ENCODE results near the gene PTBP1.
"Not testable (repeated sequence)": the region's sequence is repeated elsewhere in the genome, so short reads cannot be mapped to it uniquely, and the experiment has no call there.

PTBP1 gene

DNA sequence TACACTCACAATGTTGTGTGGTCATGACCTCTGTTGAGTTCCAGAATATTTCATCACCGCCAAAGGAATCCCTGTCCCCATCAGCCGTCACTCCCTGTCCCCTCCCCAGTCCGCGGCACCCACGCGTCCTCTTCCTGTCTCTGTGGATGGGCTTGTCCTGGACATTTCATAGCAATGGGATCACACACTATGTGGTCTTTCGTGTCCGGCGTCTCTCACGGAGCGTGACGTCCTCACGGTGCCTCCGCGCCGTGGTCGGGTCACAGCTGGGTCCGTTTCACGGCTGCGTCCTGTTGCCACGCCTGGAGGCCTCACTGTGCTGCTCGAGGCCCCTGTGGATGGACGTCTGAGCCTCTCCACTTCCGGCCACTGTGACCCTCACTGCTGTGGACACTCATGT, 37.0 kb downstream of the PTBP1 start:
- DNase-seq: no peak

DNA sequence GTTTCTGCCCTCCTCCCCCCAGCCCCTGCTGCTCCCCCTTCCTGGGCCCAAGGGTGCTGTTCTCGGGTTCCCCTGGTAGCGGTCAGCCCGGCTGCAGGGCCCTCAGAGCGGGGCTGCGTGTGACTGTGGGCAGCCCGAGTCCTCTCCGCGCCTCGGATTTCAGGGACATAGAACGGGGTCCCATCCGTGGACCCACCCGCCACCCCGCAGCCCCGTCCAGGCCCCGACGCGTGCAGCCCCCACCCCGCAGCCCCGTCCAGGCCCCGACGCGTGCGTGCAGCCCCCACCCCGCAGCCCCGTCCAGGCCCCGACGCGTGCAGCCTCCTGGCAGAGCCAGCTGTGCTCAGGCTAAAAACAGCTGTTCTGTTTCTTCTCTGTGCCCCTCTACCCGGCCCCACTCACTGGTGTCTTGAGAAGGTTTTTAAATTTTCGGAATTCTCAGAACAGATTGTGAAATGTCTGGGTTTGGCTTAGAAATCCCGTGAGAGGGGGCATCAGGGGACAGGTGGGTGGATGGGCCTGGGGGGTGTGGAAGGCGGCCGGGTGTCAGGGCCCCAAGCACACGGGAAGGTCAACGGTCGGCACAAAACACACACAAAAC, 38.1 kb downstream of the PTBP1 start:
- no peak for DNase-seq

DNA sequence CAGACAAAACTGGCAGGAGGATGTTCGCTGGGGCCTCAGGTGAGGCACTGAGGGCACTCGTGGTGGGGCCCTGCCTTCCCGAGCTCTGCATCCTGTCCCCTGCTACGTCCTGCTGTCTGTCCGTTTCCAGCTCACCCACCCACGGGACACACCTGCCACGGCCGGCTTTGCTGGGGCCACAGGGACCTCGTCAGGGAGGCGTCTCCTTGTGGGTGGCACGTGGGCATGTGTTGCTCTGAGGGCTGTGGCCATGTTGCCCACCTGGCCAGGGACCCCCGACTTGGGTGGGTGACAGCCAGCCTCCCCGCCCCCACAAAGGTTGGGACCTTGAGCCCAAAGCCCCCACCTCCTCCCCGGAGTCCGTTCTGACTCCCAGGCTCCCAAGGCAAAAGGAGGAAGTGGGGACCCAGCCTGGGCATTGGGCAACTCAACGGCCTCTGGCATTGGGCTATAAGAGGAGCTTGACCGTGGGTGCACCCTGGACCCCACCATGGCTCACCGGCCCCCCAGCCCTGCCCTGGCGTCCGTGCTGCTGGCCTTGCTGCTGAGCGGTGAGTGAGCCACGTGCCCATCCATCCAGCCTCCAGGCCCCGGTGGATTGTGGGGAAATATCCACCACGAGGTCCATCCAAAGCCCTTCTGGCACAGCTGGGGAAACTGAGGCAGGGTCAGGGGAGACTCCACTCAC, 43.4 kb downstream of the PTBP1 start, which contains the start of gene PRTN3:
Gene PRTN3 (plus strand): TSS at position 481 of the 688 bp plus-strand sequence. CDS start 10 bp downstream, at position 491.
- no peak for DNase-seq

DNA sequence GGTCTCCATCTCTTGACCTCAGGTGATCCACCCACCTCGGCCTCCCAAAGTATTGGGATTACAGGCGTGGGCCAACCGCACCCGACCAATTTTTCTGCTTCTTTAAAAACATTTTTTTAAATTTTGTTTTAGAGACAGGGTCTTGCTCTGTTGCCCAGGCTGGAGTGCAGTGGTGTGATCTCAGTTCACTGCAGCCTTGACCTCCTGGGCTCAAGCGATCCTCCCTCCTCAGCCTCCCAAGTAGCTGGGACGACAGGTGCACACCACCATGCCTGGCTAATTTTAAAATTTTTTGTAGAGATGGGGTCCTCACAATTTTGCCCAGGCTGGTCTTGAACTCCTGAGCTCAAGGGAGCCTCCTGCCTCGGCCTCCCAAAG, 45.5 kb downstream of the PTBP1 start:
- DNase-seq: not testable (repeated sequence)

DNA sequence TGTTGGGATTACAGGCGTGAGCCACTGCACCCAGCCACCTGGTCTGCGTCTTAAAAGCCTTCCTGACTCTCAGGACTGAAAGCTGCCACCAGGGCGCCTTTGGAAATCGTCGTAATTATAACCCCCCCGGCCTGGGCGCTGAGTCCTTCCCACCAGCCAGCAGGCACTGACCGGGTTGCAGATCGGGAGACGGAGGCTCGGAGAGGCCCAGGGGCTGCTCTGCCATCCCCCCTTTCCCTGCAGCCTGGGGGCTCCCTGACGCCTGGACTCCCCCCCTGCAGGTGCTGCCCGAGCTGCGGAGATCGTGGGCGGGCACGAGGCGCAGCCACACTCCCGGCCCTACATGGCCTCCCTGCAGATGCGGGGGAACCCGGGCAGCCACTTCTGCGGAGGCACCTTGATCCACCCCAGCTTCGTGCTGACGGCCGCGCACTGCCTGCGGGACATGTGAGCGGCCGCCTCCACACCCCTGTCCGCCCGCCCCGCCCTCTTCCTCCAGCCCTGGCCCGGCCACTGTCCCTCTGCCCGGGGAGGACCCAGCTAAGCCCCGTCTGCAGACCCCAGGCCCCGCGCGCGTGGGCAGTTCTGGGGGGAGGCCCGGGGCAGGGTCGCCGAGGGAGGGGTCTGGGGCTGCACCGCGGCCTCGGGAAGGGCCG, 46.1 kb downstream of the PTBP1 start:
- DNase-seq: peak in 2 of 3 experiments; percentile 76 to 84

DNA sequence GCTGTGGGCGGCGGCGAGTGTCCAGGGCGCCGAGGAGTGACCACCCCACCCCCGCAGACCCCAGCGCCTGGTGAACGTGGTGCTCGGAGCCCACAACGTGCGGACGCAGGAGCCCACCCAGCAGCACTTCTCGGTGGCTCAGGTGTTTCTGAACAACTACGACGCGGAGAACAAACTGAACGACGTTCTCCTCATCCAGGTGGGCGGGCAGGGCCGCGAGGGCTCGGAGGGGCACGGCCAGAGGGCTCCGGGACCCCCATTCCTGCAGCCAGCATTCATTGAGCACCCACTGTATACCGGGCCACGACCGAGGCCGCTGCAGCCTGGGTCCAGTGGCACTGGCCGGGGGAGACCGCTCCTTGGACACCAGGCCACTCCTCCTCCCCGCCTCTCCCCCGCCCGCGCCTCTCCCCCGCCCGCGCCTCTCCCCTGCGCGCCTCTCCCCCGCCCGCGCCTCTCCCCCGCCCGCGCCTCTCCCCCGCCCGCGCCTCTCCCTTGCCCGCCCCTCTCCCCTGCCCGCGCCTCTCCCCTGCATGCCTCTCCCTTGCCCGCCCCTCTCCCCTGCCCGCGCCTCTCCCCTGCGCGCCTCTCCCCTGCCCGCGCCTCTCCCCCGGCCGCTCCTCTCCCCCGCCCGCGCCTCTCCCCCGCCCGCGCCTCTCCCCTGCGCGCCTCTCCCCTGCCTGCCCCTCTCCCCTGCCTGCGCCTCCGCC, 46.7 kb downstream of the PTBP1 start:
- DNase-seq: peak in 1 of 3 experiments; percentile 51

DNA sequence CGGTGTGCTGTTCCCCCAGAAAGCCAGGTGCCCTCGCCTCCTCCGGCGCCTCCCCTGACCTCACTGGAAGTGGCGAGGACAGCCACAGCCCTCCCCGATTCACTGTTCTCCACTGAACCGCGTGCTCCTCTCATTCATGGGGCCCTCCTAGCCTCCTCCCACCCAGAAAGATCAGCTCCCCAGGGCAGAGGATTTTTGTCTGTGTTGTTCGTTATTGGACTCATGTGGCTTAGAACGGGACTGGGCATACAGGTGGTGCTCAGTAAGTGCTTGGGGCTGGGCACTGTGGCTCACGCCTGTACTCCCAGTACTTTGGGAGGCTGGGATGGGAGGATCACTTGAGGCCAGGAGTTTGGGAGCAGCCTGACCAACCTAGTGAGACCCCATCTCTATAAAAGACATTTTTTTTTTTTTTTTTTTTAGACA, 47.3 kb downstream of the PTBP1 start:
- peak in 2 of 3 experiments; percentile 44 to 54 for DNase-seq

DNA sequence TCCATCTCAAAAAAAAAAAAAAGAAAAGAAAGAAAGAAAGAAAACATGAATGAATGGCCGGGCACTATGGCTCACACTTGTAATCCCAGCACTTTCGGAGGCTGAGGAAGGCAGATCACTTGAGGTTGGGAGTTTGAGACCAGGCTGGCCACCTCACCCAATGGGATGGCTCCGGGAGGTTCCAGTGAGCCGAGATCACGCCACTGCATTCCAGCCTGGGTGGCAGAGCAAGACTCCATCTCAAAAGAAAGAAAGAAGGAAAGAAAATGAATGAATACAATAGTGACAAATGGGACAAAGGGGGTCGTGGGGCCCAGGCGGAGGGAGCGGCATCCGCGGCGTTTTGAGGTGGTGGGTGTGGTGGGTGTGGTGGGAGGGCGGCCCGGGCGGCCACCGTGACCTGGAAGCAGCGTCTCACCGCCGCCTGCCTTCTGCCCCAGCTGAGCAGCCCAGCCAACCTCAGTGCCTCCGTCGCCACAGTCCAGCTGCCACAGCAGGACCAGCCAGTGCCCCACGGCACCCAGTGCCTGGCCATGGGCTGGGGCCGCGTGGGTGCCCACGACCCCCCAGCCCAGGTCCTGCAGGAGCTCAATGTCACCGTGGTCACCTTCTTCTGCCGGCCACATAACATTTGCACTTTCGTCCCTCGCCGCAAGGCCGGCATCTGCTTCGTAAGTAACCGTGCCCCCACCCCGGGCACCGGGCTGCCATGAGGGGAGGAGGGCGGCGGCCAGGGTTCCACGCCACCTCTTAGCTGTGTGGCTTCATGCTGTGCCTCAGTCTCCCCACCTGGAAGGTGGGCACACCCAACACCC, 48.7 kb downstream of the PTBP1 start:
- no peak for DNase-seq

DNA sequence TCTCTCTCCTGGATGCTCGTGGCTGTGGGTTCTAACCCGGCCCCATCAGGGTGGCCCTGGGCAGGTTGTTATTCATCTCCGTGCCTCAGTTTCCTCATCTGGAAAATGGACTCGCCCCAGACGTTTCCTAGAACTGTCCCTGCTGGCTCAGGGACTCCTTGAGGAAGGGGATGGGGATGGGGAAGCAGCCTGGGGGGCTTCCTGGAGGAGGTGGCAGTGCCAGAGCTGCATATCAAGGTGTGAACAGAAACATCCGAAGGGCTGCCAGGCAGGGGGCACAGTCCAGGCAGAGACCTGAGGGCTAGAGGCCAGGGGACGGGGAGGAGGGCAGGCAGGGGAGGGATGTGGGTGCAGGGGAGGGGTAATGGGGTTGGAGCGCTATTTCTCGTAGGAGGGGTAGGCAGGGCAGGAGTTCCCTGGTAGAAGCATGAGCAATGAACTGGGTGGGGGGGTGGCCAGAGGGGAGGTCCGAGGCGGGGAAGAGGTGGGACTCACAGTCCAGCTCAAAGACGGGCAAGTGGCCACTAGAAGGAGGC, 51.2 kb downstream of the PTBP1 start:
- DNase-seq: no peak

DNA sequence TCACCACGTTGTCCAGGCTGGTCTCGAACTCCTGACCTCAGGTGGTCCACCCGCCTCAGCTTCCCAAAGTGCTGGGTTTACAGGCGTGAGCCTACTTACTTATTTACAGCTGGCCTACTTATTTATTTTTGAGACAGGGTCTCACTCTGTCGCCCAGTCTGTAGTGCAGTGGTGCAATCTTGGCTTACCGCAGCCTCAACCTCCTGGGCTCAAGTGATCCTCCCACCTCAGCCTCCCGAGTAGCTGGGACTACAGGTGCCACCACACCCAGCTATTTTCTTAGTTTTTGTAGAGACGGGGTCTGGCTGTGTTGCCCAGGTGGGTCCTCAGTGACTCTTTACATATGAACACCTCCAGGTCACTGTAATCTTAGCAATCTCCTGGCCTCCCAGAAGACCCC, 51.9 kb downstream of the PTBP1 start:
- DNase-seq: not testable (repeated sequence)

DNA sequence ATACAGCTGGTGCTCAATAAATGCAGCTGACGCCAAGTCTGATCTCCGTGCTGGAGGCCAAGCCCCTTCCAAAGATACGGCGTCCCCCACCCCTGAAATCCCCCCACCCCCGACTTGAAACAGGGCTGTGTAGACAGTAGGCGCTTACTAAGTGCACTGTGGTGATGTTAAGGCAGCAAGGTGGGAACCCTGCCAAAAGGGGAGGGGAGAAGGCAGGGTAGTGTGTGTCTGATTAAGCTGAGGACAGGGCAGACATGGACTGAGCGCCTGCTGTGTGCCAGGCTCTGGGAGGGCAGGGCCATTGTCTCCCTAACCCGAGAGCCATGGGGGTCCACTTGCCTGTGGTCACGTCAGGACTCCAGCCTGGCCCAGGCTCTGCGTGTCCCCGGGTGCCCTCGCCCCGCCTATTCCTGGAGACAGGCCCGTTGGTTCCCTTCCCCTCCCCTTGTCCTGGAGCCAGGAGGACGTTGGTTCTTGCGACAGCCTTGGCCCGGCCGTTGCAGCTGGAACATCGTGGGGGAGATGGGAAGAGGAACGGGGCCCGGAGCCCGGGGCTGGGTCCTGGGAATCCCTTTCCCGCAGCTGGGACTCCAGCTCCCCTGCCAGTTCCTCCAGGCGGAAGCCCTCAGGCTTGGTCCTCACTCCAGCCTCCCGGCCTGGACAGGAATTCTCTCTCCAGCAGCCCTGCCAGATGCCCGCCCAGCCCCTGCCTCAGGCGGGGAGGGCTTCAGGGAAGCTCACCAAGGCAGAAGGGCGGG, 53.1 kb downstream of the PTBP1 start:
- peak in 2 of 3 experiments; percentile 90 to 96 for DNase-seq

DNA sequence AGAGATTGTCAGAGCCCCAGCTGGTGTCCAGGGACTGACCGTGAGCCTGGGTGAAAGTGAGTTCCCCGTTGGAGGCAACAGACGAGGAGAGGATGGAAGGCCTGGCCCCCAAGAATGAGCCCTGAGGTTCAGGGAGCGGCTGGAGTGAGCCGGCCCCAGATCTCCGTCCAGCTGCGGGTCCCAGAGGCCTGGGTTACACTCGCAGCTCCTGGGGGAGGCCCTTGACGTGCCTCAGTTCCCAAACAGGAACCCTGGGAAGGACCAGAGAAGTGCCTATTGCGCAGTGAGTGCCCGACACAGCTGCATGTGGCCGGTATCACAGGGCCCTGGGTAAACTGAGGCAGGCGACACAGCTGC, 53.7 kb downstream of the PTBP1 start:
- DNase-seq: no peak

DNA sequence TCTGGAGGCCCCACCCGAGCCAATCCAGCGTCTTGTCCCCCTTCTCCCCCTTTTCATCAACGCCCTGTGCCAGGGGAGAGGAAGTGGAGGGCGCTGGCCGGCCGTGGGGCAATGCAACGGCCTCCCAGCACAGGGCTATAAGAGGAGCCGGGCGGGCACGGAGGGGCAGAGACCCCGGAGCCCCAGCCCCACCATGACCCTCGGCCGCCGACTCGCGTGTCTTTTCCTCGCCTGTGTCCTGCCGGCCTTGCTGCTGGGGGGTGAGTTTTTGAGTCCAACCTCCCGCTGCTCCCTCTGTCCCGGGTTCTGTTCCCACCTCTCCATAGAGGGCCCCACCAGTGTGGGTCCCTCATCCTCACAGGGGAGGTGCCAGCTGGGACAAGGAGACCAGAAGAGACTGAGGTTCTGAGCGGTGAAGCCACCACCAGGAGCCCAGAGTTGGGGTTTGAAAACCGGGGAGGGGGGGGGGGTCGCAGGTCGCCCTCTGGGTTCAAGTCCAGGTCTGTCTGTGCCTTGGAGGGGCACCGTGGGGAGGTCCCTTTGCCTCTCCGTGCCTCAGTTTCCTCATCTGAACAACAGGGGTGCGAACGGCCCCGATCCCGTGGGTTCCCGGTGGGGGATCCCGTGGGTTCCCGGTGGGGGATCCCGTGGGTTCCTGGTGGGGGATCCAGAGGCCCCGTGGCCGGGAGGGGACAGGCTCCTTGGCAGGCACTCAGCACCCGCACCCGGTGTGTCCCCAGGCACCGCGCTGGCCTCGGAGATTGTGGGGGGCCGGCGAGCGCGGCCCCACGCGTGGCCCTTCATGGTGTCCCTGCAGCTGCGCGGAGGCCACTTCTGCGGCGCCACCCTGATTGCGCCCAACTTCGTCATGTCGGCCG, 55.1 kb downstream of the PTBP1 start, which contains the start of gene ELANE:
Gene ELANE (plus strand): TSS at position 168 of the 878 bp plus-strand sequence. CDS start 26 bp downstream, at position 194.
- DNase-seq: no peak

DNA sequence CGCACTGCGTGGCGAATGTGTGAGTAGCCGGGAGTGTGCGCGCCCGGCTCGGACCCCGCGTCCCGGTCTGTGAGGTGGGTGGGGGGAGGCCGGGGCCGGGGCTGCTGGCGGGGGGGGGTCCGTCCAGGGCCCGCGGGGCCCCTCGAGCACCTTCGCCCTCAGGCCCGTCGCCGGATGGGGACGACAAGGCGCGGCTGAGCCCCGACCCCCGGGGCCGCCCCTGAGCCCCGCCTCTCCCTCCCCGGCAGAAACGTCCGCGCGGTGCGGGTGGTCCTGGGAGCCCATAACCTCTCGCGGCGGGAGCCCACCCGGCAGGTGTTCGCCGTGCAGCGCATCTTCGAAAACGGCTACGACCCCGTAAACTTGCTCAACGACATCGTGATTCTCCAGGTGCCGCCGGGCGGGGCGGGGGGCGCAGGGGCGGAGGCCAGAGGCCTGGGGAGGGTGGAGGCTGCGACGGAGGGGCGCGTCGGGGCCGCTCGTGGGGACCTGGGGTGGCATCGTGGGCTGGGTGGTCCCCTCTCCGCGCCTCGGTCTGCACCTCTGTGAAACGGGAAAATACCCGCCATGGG, 55.8 kb downstream of the PTBP1 start:
- DNase-seq: no peak

DNA sequence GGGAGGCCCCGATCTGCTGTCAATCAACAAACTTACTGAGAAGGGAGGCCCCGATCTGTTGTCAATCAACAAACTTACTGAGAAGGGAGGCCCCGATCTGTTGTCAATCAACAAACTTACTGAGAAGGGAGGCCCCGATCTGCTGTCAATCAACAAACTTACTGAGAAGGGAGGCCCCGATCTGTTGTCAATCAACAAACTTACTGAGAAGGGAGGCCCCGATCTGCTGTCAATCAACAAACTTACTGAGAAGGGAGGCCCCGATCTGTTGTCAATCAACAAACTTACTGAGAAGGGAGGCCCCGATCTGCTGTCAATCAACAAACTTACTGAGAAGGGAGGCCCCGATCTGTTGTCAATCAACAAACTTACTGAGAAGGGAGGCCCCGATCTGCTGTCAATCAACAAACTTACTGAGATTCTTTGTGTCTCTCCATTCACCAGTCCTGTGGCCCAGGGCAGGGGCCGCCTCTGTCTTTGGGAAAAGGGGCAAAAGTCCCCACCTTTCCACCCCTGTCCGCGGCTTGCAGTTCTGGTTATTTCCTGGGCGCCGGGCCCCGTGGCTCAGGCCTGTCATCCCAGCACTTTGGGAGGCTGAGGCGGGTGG, 56.5 kb downstream of the PTBP1 start:
- not testable (repeated sequence) for DNase-seq

DNA sequence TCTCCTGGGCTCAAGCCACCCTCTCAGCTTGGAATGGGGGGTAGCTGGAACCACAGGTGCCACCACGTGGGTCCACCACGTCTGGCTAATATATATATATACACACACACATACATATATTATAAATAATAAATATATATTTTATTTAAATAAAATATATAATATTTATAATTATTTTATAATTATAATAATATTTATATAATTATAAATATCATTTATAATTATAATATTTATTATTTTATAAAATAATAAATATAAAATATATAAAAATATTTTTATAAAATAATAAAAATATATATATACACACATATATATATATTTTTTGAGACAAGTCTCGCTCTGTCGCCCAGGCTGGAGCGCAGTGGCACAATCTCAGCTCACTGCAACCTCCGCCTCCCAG, 57.3 kb downstream of the PTBP1 start:
- DNase-seq: no peak

DNA sequence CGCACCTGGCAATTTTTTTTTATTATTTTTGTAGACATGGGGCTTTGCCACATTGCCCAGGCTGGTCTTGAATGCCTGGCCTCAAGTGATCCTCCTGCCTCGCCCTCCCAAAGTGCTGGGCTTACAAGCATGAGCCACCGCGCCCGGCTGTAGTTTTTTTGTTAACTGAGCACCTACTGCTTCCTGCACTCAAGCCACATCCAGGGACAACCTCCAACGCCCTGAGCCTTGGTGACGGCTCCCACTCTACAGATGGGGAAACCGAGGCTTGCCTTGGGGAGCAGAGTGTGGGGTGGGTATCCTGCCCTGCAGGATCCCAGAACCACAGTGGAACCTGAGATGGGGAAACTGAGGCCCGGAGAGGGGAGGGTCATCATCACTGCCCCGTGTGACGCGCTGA, 57.9 kb downstream of the PTBP1 start:
- DNase-seq: no peak

DNA sequence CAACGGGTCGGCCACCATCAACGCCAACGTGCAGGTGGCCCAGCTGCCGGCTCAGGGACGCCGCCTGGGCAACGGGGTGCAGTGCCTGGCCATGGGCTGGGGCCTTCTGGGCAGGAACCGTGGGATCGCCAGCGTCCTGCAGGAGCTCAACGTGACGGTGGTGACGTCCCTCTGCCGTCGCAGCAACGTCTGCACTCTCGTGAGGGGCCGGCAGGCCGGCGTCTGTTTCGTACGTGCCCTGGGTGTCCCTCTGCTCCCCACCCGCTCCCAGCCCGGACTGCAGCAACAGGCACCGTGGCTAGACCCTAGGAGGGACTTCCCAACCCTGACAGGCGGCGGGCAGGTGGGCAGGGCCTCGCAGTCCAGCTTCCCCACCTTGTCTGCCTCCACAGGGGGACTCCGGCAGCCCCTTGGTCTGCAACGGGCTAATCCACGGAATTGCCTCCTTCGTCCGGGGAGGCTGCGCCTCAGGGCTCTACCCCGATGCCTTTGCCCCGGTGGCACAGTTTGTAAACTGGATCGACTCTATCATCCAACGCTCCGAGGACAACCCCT, 58.4 kb downstream of the PTBP1 start:
- DNase-seq: no peak

DNA sequence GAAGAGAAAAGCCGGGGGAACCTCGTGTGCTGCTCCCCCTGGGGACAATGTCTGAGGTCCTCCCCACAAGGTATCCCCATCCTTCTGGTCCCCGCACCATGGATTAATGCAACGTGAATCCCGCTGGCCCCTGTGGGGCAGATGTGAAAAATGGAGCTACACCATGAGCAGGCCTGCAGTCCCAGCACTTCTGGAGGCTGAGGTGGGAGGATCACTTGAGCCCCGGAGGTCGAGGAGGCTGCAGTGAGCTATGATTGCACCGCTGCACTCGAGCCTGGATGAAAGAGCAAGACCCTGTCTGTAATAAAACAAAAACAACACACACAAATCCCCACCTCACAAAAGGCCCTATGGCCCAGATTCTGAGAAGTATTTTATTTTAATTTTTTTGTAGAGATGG, 61.0 kb downstream of the PTBP1 start:
- no peak for DNase-seq
